Thyroid gland (tissue), 4 donors: ENCODE measurements around the gene RBM25. TPM values are rescaled to one million over a fixed set of nuclear protein-coding genes. Genes with fewer than 3 reads are reported as not detected.

Source experiments
- DNase-seq, 2 donors: peaks; one replicate each; pipeline ENCODE4 v3.0.0-alpha.2; 2019
- H3K27ac ChIP-seq, 3 donors: fragments of 200-600 bp; sonication (generic); 1 replicate in 2 of 3; 2 replicates in 1 of 3; pipeline ENCODE4 v1.5.1; 2016 to 2019; ENCODE audit warnings: mild to moderate bottlenecking in 1 of 3, moderate library complexity in 1 of 3
- H3K27me3 ChIP-seq: fragments of 200-600 bp; sonication (generic); one replicate; pipeline ENCODE4 v1.5.1; 2019
- H3K36me3 ChIP-seq, 2 donors: fragments of 200-600 bp; sonication (generic); one replicate each; pipeline ENCODE4 v1.5.1; 2016 to 2019
- H3K4me1 ChIP-seq, 2 donors: fragments of 200-600 bp; sonication (generic); one replicate each; pipeline ENCODE4 v1.5.1; 2017 to 2019
- H3K4me3 ChIP-seq, 3 donors: fragments of 200-600 bp; sonication (generic); replicated peaks in 1 of 3; 1 replicate in 2 of 3; 2 replicates in 1 of 3; pipeline ENCODE4 v1.5.1; 2016; ENCODE audit warnings: mild to moderate bottlenecking in 1 of 3
- H3K9me3 ChIP-seq: fragments of 200-600 bp; sonication (generic); one replicate; pipeline ENCODE4 v1.5.1; 2017
- POLR2A ChIP-seq, 2 donors: fragments of 450-650 bp; IDR thresholded peaks; one replicate each; pipeline ENCODE4 v1.6.1; 2017; ENCODE audit warnings: antibody characterized with exemption in 2 of 2, mild to moderate bottlenecking in 2 of 2, moderate library complexity in 1 of 2
- WGBS, 2 donors: methylation state at CpG; one replicate each; pipeline ENCODE4 v1.1.5; 2017; 5-methylcytosine and 5-hydroxymethylcytosine counted together
- intact Hi-C: fragments of 100-400 bp; cut with DNase I; formaldehyde crosslinking; loops from one replicate; pipeline ENCODE4 v1.15.1; 2023
- total RNA-seq, 4 donors: library from RNA; depleted of rRNA; stranded (reverse); fragments of >200 nt; gene quantifications; one replicate each; pipeline ENCODE4 v1.2.3, GENCODE V29; 2016
- TF ChIP-seq, protein P1 (sequence below), 6 experiments: fragments of 200-600 bp in 3 of 6; fragments of 450-650 bp in 3 of 6; sonication (generic) in 3 of 6; IDR thresholded peaks; one replicate each; pipeline ENCODE4 v1.5.1; 2016 to 2019; ENCODE audit warnings: antibody characterized with exemption in 6 of 6, mild to moderate bottlenecking in 2 of 6, inconsistent platforms in 1 of 6, moderate library complexity in 1 of 6

RBM25 gene
- total RNA-seq, 4 donors from 2014 or later, result 56.0 to 103 (median 69.9) TPM

DNA sequence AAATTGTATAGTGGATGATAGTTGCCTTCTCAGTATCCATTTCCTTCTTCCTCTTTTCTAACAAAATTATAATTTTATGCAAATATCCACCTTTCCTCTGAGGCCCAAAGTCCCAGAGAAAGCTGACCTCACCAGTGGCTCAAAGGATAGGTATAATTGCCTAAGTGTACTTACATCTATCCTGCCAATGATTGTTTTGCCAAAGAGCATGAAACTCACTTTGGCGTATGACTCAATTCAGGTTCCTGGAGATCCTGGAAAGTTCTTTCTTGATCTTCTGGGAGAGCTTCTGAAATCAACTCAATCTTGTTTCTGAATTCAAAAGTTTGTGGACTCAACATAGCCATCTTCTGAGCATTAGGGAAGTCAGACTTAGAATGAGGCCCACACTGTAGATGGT lies 10.5 kb upstream of the RBM25 start:
- no peak overlapping the region for H3K4me3 ChIP-seq
- intact Hi-C loops, result no loop called here
- 96 to 100% methylated on average over 1 of the region's 1 CpG for WGBS, 2 donors

DNA sequence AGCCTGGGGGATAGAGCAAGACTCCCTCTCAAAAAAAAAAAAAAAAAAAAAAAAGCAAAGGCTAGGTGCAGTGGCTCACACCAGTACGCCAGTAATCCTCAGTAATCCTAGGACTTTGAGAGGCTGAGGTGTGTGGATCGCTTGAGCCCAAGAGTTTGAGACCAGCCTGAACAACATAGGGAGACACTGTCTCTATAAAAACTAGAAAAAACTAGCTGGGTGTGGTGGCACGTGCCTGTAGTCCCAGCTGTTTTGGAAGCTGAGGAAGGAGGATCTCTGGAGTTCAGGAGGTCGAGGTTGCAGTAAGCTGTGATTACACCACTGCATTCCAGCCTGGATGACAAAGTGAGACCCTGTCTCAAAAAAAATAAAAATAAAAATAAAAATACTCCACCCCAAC lies 8.9 kb upstream of the RBM25 start:
- TF ChIP-seq, protein P1, sequence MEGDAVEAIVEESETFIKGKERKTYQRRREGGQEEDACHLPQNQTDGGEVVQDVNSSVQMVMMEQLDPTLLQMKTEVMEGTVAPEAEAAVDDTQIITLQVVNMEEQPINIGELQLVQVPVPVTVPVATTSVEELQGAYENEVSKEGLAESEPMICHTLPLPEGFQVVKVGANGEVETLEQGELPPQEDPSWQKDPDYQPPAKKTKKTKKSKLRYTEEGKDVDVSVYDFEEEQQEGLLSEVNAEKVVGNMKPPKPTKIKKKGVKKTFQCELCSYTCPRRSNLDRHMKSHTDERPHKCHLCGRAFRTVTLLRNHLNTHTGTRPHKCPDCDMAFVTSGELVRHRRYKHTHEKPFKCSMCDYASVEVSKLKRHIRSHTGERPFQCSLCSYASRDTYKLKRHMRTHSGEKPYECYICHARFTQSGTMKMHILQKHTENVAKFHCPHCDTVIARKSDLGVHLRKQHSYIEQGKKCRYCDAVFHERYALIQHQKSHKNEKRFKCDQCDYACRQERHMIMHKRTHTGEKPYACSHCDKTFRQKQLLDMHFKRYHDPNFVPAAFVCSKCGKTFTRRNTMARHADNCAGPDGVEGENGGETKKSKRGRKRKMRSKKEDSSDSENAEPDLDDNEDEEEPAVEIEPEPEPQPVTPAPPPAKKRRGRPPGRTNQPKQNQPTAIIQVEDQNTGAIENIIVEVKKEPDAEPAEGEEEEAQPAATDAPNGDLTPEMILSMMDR (IDR thresholded peaks at IDR 0.05), result no peak
- no peak for TF ChIP-seq POLR2A (IDR thresholded peaks at IDR 0.05)
- 75 to 76% methylated on average over 4 of the region's 4 CpGs for WGBS, 2 donors
- Histone ChIP-seq H3K9me3 (no peaks in the 10 kb centered on the region), H3K4me3 (no peak overlapping the region), H3K27ac (no peak overlapping the region), H3K4me1 (no peaks in the 10 kb centered on the region), H3K27me3 (no peaks in the 10 kb centered on the region), H3K36me3 (no peaks in the 10 kb centered on the region)
- no peak for DNase-seq
- intact Hi-C loops, result no loop called here

More for the DNA sequence above, 10.5 kb upstream of the RBM25 start:
- no peak overlapping the region for H3K27ac ChIP-seq
- H3K36me3 ChIP-seq, result no peaks in the 10 kb centered on the region
- TF ChIP-seq, protein P1 (IDR thresholded peaks at IDR 0.05), result no peak
- no peak for TF ChIP-seq POLR2A (IDR thresholded peaks at IDR 0.05)
- H3K4me1 ChIP-seq, result no peaks in the 10 kb centered on the region
- H3K27me3 ChIP-seq, result no peaks in the 10 kb centered on the region
- no peaks in the 10 kb centered on the region for H3K9me3 ChIP-seq
- DNase-seq, result no peak

DNA sequence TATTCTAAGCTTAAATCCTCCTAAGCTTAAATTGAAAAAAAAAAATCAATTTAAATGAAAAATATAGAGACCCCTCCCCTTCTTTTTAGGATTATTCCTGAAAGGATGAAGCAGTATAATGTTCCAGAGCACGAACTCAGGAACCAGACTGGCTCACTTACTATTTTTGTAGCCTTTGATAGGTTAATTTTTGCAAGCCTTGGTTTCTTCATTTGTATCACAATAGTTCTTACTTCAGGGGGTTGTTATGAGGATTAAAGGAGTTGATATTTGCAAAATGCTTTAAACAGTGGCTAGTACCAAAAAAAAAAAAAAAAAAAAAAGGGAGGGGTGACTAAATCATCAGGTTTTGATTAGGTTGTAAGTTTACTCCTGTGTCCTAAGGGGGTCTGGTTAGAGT lies 3.1 kb upstream of the RBM25 start:
- no peak for DNase-seq
- Histone ChIP-seq H3K9me3 (no peaks in the 10 kb centered on the region), H3K27me3 (no peaks in the 10 kb centered on the region), H3K4me1 (peaks cover 4 to 12% of the 10 kb centered on the region in 2 donors), H3K36me3 (no peaks in the 10 kb centered on the region), H3K27ac (no peak overlapping the region), H3K4me3 (no peak overlapping the region)
- TF ChIP-seq POLR2A (IDR thresholded peaks at IDR 0.05), result no peak
- TF ChIP-seq, protein P1 (IDR thresholded peaks at IDR 0.05), result no peak
- WGBS, 2 donors, result 84 to 90% methylated on average over 1 of the region's 1 CpG
- intact Hi-C loops, result no loop called here

DNA sequence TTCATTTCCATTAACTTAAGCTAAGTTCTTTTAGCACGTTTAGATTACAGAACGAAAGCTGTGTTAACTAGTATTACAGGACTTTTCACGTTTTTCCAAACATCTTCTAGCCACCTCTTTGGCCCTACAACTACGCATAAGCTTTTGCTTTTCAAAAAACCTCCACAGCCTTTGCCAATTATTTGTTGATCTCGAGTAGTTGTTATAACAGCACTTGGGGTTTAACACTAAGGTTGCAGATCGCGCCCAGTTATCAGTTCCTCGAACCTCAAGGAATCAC lies 450 bp upstream of the RBM25 start:
- no peak for DNase-seq
- no peaks in the 10 kb centered on the region for H3K9me3 ChIP-seq
- no peaks in the 10 kb centered on the region for H3K36me3 ChIP-seq
- peak overlapping the region in 2 of 3 donors; percentile 52 to 69 for H3K4me3 ChIP-seq
- H3K4me1 ChIP-seq, result peaks cover 12 to 33% of the 10 kb centered on the region in 2 donors
- H3K27ac ChIP-seq, result peak overlapping the region; percentile 85 to 96 (median 96)
- intact Hi-C loops, result loop anchor here (2.0 kb wide), 1 partner anchor 27 kb away; no protein-coding TSS in a partner anchor
- TF ChIP-seq, protein P1 (IDR thresholded peaks at IDR 0.05), result no peak
- 7 to 9% methylated on average over 8 of the region's 8 CpGs for WGBS, 2 donors
- no peaks in the 10 kb centered on the region for H3K27me3 ChIP-seq

DNA sequence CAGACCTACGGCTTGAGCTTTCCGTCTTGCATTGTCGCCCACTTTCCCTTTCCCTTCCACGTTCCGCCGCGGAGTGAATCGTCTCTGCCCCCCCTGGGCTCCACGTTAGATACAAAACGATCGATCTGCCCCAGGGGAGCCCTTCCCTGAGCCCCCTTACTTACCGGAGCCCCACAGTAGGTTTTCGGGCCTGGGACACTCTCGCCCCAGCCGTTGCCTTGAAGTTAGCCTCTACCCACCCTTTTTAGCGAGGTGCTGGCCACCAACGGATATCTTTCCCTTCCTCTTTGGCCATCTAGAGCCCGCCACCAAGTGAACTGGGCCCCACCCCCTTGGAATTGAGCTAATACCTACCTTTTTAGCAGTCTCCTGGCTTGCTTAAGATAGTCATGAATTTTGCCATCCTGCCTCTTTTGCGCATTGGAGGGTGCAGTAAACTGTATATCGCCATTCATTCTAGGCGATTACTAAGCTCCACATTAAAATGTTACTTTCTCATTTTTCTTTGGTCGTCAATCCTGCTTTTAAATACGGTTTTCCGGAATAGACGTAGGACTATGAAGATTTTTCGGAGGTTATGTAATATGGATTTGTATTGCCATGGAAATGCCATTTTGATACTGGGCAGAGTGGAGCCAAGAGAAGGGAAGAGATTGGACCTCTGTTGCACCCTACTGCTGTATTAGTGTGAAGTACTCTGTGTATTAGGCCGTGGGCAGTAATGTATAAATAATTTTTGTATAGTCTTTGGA lies 764 bp downstream of the RBM25 start:
- Histone ChIP-seq H3K36me3 (no peaks in the 10 kb centered on the region), H3K4me1 (peaks cover 12 to 39% of the 10 kb centered on the region in 2 donors), H3K9me3 (no peaks in the 10 kb centered on the region), H3K27me3 (no peaks in the 10 kb centered on the region), H3K27ac (peak overlapping the region; percentile 85 to 96 (median 96)), H3K4me3 (peak overlapping the region; percentile 50 to 85 (median 69))
- TF ChIP-seq POLR2A (IDR thresholded peaks at IDR 0.05), result no peak
- TF ChIP-seq, protein P1 (IDR thresholded peaks at IDR 0.05), result no peak
- intact Hi-C loops, result no loop called here
- peak; percentile 38 to 48 for DNase-seq
- 0 to 1% methylated on average over 27 of the region's 27 CpGs for WGBS, 2 donors
